ENCODE results near the gene GSKIP. TPM values are rescaled to one million over a fixed set of nuclear protein-coding genes. Genes with fewer than 3 reads are reported as not detected.

GSKIP gene
- total RNA-seq, 1 experiment from 2014 or later = 53.3 TPM

DNA sequence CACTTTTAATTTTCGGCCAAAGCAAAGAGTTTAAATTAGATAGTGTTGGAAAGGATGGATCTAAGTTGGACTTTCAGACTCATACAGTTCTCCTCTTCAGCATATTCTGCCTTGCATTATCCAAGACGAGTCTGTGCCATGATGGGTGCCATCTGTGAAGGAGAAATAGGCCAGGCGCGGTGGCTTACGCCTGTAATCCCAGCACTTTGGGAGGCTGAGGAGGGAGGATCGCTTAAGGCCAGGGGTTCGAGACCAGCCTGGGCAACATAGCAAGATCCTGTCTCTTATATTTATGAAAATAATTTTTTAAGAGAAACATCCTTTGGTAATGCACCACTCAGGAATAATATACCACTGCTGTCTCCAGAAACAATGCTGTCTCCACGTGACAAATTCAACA, 35.1 kb downstream of the GSKIP start:
- Histone ChIP-seq H2AFZ (ENCODE audit: low read length) (no peak overlapping the region), H3K27ac (ENCODE audit: low read length) (no peak overlapping the region), H3K4me1 (ENCODE audit: low read length) (no peaks in the 10 kb centered on the region), H3K9me2 (replicated peaks; ENCODE audit: insufficient read depth, low read length) (no peaks in the 10 kb centered on the region), H3K36me3 (ENCODE audit: insufficient read depth, low read length) (no peaks in the 10 kb centered on the region), H4K20me1 (ENCODE audit: insufficient read depth, low read depth, low read length) (no peaks in the 10 kb centered on the region), H3K4me3 (ENCODE audit: low read length) (no peak overlapping the region), H3K27me3 (ENCODE audit: low read length) (no peaks in the 10 kb centered on the region), H3K9ac (ENCODE audit: low read length) (no peak overlapping the region), H3K9me3 (ENCODE audit: low read length) (no peaks in the 10 kb centered on the region), H3K4me2 (ENCODE audit: low read depth, low read length, poor library complexity, severe bottlenecking) (no peak overlapping the region), H3K79me2 (ENCODE audit: low read length) (no peaks in the 10 kb centered on the region)
- DNase-seq = no peak

DNA sequence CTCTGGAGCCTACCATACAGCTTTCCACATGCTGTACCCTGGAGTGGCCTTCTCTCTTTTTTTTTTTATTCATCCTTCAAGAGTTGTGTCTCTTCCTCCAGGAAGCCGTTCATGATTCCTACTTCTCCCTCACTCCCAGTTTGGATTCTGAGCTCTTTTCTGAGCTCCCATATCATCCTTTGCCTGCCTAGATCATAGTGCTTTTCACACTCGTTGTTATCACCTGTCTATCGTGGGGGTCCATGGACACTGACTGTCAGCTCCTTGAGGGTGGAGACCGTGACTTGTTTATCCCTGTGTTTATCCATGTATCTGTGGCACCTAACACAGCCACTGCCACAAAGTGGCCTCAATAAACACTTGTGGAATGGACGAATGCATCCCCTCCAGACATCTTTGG, 35.6 kb downstream of the GSKIP start:
- no peak for DNase-seq
- Histone ChIP-seq H3K36me3 (ENCODE audit: insufficient read depth, low read length) (no peaks in the 10 kb centered on the region), H3K4me1 (ENCODE audit: low read length) (no peaks in the 10 kb centered on the region), H3K27ac (ENCODE audit: low read length) (no peak overlapping the region), H4K20me1 (ENCODE audit: insufficient read depth, low read depth, low read length) (no peaks in the 10 kb centered on the region), H3K9me3 (ENCODE audit: low read length) (no peaks in the 10 kb centered on the region), H3K79me2 (ENCODE audit: low read length) (no peaks in the 10 kb centered on the region), H3K4me3 (ENCODE audit: low read length) (no peak overlapping the region), H3K9me2 (replicated peaks; ENCODE audit: insufficient read depth, low read length) (no peaks in the 10 kb centered on the region), H3K4me2 (ENCODE audit: low read depth, low read length, poor library complexity, severe bottlenecking) (no peak overlapping the region), H3K27me3 (ENCODE audit: low read length) (no peaks in the 10 kb centered on the region), H3K9ac (ENCODE audit: low read length) (no peak overlapping the region), H2AFZ (ENCODE audit: low read length) (no peak overlapping the region)

DNA sequence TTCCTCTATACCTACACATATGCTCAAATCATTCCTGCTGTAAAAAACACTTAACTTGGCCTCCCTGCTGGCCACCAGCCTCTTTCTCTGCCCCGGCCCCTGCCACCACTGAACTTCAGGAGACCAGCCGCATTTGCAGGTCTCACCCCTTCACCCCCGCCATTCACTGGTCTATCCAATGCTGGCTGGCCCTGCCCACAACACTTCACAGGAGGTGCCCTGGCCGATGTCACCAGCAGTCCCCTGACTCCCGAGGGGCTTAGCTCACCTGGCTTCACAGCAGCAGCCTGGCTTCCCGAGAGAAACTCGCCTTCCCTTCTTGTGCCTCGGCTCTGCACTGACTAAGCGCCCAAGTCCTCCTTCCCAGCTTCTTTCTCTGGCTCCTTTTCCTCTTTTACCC, 36.1 kb downstream of the GSKIP start:
- no peaks in the 10 kb centered on the region for H3K79me2 ChIP-seq (ENCODE audit: low read length)
- no peaks in the 10 kb centered on the region for H3K9me2 ChIP-seq (replicated peaks; ENCODE audit: insufficient read depth, low read length)
- H3K9me3 ChIP-seq (ENCODE audit: low read length) = no peaks in the 10 kb centered on the region
- H3K9ac ChIP-seq (ENCODE audit: low read length) = no peak overlapping the region
- H3K4me1 ChIP-seq (ENCODE audit: low read length) = no peaks in the 10 kb centered on the region; the same call in 1 of the 2 replicates
- no peak overlapping the region for H3K4me2 ChIP-seq (ENCODE audit: low read depth, low read length, poor library complexity, severe bottlenecking)
- H4K20me1 ChIP-seq (ENCODE audit: insufficient read depth, low read depth, low read length) = no peaks in the 10 kb centered on the region
- no peak overlapping the region for H3K4me3 ChIP-seq (ENCODE audit: low read length)
- H3K36me3 ChIP-seq (ENCODE audit: insufficient read depth, low read length) = no peaks in the 10 kb centered on the region
- H2AFZ ChIP-seq (ENCODE audit: low read length) = no peak overlapping the region
- H3K27ac ChIP-seq (ENCODE audit: low read length) = no peak overlapping the region
- no peaks in the 10 kb centered on the region for H3K27me3 ChIP-seq (ENCODE audit: low read length)
- DNase-seq = no peak

DNA sequence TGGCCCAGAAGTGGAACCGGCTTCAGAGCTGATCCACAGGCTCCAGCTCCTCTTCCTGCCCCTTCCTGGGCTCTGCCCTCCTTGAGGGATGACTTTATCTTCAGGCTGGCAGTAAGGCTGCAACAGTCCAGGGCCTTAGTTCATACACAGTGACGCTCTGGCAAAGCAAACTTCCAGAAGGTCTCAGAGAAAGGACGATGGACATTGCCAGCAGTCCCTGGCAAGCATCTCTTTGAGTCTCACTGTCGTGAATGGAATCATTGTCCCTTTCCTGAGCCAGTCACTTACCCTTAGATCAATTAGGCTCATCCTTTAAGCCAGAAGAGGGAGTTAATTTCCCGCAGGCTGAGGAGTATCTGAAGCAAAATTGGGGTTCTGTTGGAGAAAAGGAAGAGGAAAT, 37.2 kb downstream of the GSKIP start:
- H3K36me3 ChIP-seq (ENCODE audit: insufficient read depth, low read length) = no peaks in the 10 kb centered on the region
- no peak overlapping the region for H3K27ac ChIP-seq (ENCODE audit: low read length)
- H3K4me2 ChIP-seq (ENCODE audit: low read depth, low read length, poor library complexity, severe bottlenecking) = no peak overlapping the region
- no peaks in the 10 kb centered on the region for H3K9me2 ChIP-seq (replicated peaks; ENCODE audit: insufficient read depth, low read length)
- no peaks in the 10 kb centered on the region for H4K20me1 ChIP-seq (ENCODE audit: insufficient read depth, low read depth, low read length)
- H3K27me3 ChIP-seq (ENCODE audit: low read length) = no peaks in the 10 kb centered on the region
- H2AFZ ChIP-seq (ENCODE audit: low read length) = no peak overlapping the region
- H3K9me3 ChIP-seq (ENCODE audit: low read length) = no peaks in the 10 kb centered on the region
- H3K9ac ChIP-seq (ENCODE audit: low read length) = no peak overlapping the region
- no peak for DNase-seq
- no peaks in the 10 kb centered on the region for H3K79me2 ChIP-seq (ENCODE audit: low read length)
- H3K4me1 ChIP-seq (ENCODE audit: low read length) = no peaks in the 10 kb centered on the region; the same call in 1 of the 2 replicates
- no peak overlapping the region for H3K4me3 ChIP-seq (ENCODE audit: low read length)

DNA sequence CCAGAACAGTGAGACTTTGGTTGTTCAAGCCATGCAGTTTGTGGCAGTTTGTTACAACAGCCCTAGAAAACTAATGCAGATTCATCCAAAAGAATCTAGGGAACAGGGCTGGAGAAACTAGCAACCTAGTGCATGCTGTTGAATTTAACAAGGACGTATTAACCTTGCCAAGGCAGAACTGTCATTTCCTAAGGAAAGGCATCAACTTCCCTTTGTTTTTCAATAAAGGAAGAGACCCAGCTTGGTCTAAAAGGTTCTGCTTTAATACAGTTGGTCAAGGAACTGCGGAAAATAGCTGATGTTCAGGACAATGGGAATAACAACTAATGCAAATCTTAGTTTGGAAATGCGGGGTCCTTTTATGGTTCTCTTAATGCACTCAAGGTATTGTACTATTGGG, 40.1 kb downstream of the GSKIP start:
- Histone ChIP-seq H3K36me3 (ENCODE audit: insufficient read depth, low read length) (no peaks in the 10 kb centered on the region), H3K4me1 (ENCODE audit: low read length) (no peaks in the 10 kb centered on the region; the same call in 1 of the 2 replicates), H3K4me2 (ENCODE audit: low read depth, low read length, poor library complexity, severe bottlenecking) (no peak overlapping the region), H3K4me3 (ENCODE audit: low read length) (no peak overlapping the region), H2AFZ (ENCODE audit: low read length) (no peak overlapping the region), H3K9me2 (replicated peaks; ENCODE audit: insufficient read depth, low read length) (no peaks in the 10 kb centered on the region), H3K9ac (ENCODE audit: low read length) (no peak overlapping the region), H3K27me3 (ENCODE audit: low read length) (no peaks in the 10 kb centered on the region), H3K9me3 (ENCODE audit: low read length) (no peaks in the 10 kb centered on the region), H3K79me2 (ENCODE audit: low read length) (no peaks in the 10 kb centered on the region), H4K20me1 (ENCODE audit: insufficient read depth, low read depth, low read length) (no peaks in the 10 kb centered on the region), H3K27ac (ENCODE audit: low read length) (no peak overlapping the region)
- no peak for DNase-seq

DNA sequence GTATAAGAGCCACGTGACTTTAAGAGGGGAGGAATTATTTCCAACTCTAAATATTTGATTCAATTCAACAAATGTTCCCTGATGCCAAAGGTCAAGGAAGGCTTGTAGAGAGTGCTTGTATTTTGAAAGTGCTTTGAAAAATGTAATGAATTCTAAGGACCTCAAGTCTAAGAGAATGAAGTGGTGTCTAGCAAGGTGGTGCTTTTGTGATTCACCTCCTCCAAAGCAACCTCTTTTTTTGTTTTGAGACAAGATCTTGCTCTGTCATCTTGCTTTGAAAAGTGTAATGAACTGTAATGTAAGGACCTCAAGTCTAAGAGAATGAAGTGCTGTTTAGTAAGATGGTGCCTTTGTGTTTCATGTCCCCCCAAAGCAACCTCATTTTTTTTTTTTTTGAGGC, 42.4 kb downstream of the GSKIP start:
- no peak for DNase-seq
- Histone ChIP-seq H3K27ac (ENCODE audit: low read length) (no peak overlapping the region), H2AFZ (ENCODE audit: low read length) (no peak overlapping the region), H3K9me3 (ENCODE audit: low read length) (no peaks in the 10 kb centered on the region), H3K4me3 (ENCODE audit: low read length) (no peak overlapping the region), H3K9me2 (replicated peaks; ENCODE audit: insufficient read depth, low read length) (no peaks in the 10 kb centered on the region), H3K27me3 (ENCODE audit: low read length) (no peaks in the 10 kb centered on the region), H3K36me3 (ENCODE audit: insufficient read depth, low read length) (no peaks in the 10 kb centered on the region), H4K20me1 (ENCODE audit: insufficient read depth, low read depth, low read length) (no peaks in the 10 kb centered on the region), H3K9ac (ENCODE audit: low read length) (no peak overlapping the region), H3K4me1 (ENCODE audit: low read length) (peaks cover 5% of the 10 kb centered on the region; the same call in 1 of the 2 replicates), H3K79me2 (ENCODE audit: low read length) (no peaks in the 10 kb centered on the region), H3K4me2 (ENCODE audit: low read depth, low read length, poor library complexity, severe bottlenecking) (no peak overlapping the region)

DNA sequence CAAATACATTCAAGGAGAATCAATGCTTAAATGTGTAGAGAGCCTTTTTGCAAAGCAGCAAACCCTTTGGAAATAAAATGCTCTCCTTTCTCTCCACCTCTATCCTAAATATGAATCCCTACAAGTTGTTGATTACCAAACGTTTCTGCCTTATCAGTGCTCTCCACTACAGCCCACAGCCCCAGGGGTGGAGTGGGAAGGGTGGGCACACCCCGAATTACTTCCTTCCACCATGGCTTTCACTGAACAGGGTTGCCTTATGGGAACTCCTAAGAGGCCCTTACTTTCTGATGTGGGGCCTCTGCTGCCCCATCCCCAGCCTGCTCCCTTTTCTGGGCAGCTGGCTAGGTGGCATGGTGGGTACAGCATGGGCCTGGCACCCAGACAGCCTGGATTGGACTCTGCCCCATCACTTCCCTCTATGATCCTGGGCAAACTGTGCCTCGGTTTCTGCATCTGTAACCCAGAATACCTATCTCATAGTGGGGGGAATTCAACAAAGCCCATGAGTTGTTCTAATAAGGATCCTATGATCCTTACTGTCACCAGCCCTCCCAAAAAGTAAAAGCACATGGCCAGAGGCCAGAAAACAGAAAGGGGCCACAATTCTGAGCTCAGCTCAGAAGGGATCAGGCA, 44.7 kb downstream of the GSKIP start:
- peak overlapping the region; percentile 23; the same call in 1 of the 2 replicates for H2AFZ ChIP-seq (ENCODE audit: low read length)
- no peaks in the 10 kb centered on the region for H3K27me3 ChIP-seq (ENCODE audit: low read length)
- no peak overlapping the region for H3K4me2 ChIP-seq (ENCODE audit: low read depth, low read length, poor library complexity, severe bottlenecking)
- H3K36me3 ChIP-seq (ENCODE audit: insufficient read depth, low read length) = no peaks in the 10 kb centered on the region
- no peaks in the 10 kb centered on the region for H3K9me3 ChIP-seq (ENCODE audit: low read length)
- no peak overlapping the region for H3K27ac ChIP-seq (ENCODE audit: low read length)
- no peak overlapping the region for H3K9ac ChIP-seq (ENCODE audit: low read length)
- H3K4me3 ChIP-seq (ENCODE audit: low read length) = no peak overlapping the region
- no peak for DNase-seq
- no peaks in the 10 kb centered on the region for H3K9me2 ChIP-seq (replicated peaks; ENCODE audit: insufficient read depth, low read length)
- no peaks in the 10 kb centered on the region for H3K79me2 ChIP-seq (ENCODE audit: low read length)
- H3K4me1 ChIP-seq (ENCODE audit: low read length) = peaks cover 5% of the 10 kb centered on the region; the same call in 1 of the 2 replicates
- H4K20me1 ChIP-seq (ENCODE audit: insufficient read depth, low read depth, low read length) = no peaks in the 10 kb centered on the region

DNA sequence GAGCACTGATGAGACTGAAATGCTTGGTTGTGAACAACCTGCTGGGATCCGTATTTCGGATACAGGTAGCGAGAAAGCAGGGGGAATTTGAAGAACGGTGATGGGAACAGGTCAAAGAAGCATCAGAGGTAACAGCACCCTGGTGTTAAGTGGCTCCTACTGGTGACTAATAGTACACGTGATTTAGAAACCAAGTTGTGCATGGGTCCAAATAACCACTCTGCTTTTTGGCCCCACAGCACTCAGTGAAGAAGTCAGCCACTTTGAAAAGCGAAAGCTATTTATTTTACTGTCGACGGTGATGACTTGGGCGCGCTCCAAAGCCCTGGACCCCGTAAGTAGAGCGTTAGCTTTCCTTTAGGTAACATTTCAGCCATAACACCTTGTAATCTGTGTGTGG, 45.3 kb downstream of the GSKIP start:
- no peak overlapping the region for H3K9ac ChIP-seq (ENCODE audit: low read length)
- no peak overlapping the region for H3K4me3 ChIP-seq (ENCODE audit: low read length)
- H2AFZ ChIP-seq (ENCODE audit: low read length) = peak overlapping the region; percentile 23; the same call in 1 of the 2 replicates
- H3K36me3 ChIP-seq (ENCODE audit: insufficient read depth, low read length) = no peaks in the 10 kb centered on the region
- no peaks in the 10 kb centered on the region for H3K9me2 ChIP-seq (replicated peaks; ENCODE audit: insufficient read depth, low read length)
- H3K27ac ChIP-seq (ENCODE audit: low read length) = no peak overlapping the region
- H3K9me3 ChIP-seq (ENCODE audit: low read length) = no peaks in the 10 kb centered on the region
- H3K4me1 ChIP-seq (ENCODE audit: low read length) = peaks cover 5% of the 10 kb centered on the region; the same call in 1 of the 2 replicates
- no peaks in the 10 kb centered on the region for H3K27me3 ChIP-seq (ENCODE audit: low read length)
- no peak overlapping the region for H3K4me2 ChIP-seq (ENCODE audit: low read depth, low read length, poor library complexity, severe bottlenecking)
- no peaks in the 10 kb centered on the region for H3K79me2 ChIP-seq (ENCODE audit: low read length)
- no peak for DNase-seq
- no peaks in the 10 kb centered on the region for H4K20me1 ChIP-seq (ENCODE audit: insufficient read depth, low read depth, low read length)
